Measurements from ENCODE around the gene NR1H3.

Gene NR1H3

DNA sequence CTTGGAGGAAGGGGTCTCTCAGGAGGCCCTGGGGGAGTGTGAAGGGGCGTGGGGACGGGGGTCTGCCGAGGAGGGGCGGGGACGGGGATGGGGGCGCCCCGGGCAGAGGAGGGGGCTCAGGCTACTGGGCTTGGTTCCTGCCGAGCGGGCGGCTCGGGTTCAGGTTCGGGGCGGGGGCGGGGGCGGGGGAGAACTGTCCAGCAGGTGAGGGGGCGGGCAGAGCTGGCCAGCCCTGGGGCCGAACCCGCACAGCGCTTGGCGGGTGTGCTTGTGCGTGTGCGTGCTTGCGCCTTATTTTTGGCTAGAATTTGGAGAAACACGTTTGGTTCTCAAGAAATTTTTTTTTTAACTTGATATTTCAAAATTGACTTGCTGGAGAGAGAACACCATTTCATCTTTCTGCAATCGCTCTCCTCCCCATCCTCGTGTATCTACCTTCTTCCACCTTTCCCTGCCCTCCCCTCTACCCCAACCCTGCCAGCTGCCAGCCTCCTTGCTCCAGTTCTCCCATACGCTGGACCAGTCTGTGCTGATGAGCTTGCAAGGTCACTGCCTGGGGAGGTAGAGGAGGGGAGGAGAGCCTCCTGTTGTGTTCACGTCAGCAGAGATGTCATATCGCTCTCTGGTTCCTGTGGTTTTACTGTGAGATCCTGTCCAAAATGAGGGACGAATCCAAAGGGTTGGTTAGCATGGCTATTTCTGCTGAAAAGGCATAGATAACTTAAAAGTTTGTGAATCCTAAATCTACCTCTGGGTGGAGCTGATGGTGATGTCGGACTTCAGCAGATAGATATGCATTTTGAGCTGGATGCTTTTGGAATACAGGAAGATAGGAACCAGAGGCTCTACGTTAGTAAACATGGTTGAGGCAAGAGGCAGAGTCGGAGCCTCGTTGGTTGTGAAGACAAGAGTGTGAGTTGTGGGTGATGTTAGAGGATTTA, 12.8 kb downstream of the NR1H3 start:
- DNase-seq: peak; percentile 23

DNA sequence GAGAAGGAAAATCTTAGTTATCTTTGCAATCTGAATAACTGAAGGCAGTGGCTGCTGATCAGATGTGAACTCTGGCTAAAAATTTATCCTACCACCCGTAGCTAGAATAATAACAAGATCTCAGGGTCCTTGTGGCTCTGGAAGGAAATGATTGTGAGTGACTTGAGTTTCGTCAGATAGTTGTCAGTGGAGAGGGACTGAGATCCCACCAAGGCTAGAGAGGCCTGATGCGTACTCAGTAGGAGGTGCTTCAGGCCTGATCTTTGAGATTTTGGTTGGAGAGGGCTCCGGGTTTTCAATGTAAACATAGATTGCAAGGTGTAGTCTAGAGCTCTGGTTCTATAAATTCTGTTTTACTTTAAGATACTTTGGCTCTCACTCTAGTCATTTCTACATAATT, 13.5 kb downstream of the NR1H3 start:
- DNase-seq: no peak

DNA sequence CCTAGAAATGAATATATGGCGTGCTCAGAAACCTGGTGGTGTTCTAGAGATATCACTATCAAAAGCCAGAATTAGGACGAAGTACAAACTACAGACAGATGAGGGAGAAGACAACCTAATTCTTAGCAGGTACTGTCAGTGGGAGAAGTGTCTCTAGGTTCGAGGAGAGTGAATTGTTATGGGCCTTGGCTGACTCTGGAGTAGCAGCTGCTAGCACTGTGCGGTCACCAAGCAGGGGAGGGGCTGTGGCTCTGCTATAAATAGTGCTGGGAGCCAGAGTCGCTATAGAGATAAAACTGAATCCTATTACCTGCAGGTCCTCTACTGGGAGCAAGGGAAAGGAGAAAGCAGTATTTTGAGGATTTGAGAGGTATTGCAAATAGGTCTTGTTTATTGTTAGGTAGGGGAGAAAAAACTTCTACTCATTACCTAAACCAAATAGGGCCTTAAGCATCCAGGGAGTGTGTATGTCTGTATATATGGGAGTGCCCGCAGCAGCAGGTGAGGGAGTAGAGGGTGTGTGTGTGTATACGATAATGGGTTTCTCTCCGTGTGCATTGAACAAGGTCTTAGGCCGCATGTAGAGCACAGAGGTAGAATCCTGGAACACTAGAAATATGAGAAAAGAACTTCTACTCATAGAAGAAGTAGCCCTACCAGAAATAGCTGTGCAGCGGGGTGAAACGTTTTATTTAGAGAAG, 14.3 kb downstream of the NR1H3 start:
- peak; percentile 9 for DNase-seq

DNA sequence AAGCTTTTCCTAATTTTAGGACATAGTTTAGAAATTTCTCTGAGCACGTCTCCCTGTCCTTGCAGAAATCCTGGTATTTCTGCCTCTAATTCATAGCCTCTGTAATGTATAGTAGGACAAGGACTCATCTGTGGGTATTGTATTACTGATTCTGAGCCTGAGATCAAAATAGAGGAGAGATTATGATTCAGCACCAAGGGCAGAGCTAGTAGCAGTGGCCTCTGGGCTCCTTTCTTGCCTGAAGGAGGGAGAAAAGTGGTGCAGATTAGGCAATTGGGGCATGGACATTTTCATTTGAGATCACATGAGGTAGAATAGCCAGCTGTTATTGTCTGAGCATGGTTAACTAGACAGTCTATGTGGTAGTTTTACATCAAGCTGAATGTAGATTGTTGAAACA, 14.9 kb downstream of the NR1H3 start:
- DNase-seq: no peak

DNA sequence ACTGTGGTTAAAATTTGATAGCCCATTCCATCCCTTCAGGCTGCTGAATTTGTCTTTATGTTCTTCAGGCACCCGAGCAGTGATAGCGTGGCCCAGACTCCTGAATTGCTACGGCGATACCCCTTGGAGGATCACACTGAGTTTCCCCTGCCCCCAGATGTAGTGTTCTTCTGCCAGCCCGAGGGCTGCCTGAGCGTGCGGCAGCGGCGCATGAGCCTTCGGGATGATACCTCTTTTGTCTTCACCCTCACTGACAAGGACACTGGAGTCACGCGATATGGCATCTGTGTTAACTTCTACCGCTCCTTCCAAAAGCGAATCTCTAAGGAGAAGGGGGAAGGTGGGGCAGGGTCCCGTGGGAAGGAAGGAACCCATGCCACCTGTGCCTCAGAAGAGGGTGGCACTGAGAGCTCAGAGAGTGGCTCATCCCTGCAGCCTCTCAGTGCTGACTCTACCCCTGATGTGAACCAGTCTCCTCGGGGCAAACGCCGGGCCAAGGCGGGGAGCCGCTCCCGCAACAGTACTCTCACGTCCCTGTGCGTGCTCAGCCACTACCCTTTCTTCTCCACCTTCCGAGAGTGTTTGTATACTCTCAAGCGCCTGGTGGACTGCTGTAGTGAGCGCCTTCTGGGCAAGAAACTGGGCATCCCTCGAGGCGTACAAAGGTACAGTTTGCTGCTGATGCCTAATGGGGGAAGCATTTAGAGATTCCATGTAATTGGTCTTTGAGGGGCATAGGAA, 16.9 kb downstream of the NR1H3 start:
- no peak for DNase-seq

DNA sequence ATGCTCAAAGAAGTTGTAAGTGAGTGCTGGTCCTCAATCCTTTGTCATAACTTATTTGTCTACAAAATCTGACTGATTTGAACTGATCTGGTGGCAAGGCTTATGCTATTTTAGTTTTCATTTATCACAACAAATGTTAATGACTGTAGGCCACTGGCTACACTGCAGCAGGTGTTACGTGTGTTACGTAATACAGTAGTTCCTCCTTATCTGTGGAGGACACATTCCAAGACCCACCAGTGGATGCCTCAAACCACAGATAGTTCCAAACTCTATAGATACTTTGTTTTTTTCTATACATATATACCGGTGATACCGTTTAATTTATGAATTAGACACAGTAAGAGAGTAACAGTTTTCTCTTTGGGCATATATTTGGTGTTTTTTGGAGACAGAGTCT, 19.1 kb downstream of the NR1H3 start:
- no peak for DNase-seq

DNA sequence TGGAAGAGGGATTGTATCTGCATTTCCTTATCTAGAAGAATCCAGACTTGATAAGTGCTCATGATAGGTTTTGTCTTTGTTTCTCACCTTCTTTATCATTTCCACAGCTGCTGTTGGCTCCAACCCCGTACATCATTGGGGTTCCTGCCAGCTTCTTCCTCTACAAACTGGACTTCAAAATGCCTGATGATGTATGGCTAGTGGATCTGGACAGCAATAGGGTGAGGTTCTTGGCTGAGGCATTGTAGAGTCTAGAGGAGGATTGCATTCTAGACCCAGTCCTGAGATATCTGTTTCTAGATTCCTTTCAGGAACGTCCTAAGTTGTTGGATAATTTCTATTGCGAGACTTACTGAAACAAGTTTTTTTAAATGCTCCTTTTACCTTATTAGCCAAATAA, 20.3 kb downstream of the NR1H3 start:
- no peak for DNase-seq

DNA sequence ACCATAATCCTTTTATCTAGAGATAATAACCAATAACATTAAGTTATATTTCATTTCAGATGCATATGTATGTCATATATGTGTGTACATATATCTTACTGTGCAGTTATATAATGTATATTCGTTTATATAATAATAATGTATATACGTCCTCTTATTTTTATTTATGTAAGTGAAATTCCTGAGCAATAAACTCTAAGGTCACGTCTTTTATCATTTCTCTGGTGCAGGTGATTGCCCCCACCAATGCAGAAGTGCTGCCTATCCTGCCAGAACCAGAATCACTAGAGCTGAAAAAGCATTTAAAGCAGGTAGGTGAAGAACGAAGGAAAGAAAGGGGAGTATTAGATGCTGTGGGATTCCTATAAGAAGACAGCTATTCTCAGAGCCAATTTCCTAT, 21.0 kb downstream of the NR1H3 start:
- DNase-seq: no peak

DNA sequence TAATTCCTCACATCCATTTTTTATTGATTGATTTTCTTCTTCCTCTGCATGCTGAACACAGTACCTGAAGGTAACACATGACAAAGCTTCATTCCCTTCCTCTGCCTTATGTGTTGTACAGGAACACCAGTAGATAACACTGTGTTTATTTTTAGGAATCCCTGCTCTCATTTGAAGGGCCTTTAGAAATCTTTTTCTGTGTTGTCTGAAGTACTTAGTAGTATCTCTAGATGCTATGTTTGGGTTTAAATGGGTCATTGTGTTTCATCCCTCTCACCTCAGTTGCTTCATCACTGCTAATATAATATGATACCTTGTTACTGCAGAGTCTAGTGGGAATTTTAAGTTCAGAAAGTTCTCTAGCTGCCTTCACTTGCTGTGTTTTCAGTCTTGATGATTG, 22.3 kb downstream of the NR1H3 start:
- DNase-seq: no peak

DNA sequence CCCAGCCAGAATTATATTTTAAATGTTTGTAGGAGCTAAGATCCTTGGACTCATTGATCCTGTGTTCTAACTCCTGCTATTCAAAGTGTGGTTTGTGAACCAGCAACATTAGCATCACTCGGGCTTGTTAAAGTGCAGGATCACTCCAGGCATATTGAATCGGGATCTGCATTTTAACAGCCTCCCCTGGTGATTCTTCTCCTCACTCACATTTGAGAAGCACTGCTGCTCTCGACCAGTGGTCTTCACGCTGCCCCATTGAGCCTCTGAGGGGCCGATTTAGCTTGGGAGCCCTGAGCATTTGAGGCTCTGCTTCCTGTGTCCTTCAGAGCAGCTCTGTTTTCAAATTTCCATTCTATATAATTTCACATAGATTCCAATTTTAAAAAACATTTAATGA, 23.1 kb downstream of the NR1H3 start:
- no peak for DNase-seq

DNA sequence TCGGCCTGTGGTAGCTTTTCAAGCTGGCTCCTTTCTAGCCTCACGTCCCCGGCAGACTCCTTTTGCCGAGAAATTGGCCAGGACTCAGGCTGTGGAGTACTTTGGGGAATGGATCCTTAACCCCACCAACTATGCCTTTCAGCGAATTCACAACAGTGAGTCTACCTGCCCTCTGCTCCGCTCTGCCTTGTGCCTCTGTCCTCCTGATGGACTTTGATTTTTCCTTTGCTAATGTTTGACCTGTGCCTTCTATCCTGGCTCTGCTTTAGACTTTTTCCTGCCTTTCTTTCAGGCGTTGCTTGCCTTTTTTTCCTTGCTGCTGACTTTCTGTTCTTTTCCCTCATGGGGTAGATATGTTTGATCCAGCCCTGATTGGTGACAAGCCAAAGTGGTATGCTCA, 24.7 kb downstream of the NR1H3 start:
- no peak for DNase-seq

DNA sequence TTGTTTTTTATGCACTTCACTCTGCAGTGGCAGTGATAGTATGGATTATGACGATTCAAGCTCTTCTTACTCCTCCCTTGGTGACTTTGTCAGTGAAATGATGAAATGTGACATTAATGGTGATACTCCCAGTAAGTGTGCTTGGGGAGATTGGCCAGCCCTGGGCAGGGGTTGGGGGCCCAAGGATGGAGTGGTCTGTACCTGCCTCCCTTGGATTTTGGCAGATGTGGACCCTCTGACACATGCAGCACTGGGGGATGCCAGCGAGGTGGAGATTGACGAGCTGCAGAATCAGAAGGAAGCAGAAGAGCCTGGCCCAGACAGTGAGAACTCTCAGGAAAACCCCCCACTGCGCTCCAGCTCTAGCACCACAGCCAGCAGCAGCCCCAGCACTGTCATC, 26.4 kb downstream of the NR1H3 start:
- no peak for DNase-seq

DNA sequence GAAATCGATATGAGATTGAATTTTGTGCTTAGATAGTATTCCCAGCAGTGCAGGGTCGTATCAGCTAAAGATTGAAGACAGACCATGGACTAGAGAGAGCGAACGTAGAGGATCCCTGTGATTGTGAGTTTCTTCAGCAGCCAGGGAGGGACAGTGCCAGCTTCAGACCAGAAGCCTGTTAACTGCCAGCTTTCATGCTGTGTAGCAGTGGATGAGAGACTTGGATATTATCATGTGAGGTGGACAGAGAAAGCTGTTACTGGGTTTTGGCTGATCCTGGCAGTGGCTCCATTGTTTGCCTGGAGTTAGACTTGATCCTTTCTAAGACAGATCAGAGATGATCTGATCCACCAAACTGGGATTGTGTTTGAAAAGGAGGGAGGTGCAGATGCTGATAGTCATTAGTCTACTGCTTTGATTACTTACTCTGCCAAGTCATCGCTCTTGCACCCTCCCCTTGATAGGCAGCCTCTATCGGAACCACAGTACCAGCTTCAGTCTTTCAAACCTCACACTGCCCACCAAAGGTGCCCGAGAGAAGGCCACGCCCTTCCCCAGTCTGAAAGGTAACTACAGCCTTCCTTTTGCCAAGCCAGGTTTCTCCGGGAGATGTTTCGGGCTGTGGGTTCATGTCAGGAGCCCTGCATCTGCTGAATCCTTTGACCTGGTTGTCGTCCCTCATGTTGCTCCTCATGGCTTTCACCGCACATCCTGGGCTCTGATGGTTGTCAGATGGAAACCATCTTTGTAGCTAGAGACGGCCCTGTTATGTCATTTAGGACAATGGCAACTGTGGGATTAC, 28.4 kb downstream of the NR1H3 start:
- DNase-seq: no peak

DNA sequence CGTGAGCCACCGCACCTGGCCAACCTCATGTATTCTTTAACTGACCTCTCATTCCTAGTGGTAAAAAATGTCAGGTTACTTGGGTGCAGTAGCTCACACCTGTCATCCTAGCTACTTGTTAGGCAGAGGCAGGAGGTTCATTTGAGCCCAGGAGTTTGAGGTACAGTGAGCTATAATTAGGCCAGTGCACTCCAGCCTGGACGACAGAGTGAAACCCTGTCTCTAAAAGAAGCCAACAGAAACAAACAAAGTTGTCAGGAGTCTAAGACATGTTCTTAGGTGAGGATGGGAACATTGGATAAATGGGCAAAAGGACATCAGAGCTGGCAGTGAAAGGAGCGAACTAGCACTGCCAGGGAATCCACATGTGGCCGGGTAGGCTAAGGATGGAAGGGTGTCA, 30.3 kb downstream of the NR1H3 start:
- DNase-seq: no peak

DNA sequence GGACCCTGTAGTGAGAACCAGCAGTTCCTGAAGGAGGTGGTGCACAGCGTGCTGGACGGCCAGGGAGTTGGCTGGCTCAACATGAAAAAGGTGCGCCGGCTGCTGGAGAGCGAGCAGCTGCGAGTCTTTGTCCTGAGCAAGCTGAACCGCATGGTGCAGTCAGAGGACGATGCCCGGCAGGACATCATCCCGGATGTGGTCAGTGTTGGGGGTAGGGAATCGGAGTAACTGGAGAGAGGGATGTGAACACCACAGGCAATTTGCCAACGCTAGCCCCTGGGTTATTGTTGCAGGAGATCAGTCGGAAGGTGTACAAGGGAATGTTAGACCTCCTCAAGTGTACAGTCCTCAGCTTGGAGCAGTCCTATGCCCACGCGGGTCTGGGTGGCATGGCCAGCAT, 32.1 kb downstream of the NR1H3 start:
- no peak for DNase-seq

DNA sequence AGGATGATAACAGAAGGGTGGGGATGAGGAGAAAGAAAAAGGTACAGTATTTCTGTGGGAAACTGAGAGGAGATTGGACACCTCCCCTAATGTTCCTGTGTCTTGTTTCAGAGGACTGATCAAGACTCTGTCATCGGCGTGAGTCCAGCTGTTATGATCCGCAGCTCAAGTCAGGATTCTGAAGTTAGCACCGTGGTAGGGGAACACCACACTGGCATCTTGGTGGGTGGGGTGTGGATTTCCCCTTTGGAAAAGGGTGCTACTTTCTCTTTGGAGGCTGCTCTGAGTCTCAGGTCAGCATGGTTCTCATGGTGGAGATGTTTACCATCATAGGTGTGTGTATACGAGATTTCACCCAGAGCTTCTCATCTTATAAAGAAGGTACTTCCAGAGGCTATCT, 37.6 kb downstream of the NR1H3 start:
- no peak for DNase-seq

DNA sequence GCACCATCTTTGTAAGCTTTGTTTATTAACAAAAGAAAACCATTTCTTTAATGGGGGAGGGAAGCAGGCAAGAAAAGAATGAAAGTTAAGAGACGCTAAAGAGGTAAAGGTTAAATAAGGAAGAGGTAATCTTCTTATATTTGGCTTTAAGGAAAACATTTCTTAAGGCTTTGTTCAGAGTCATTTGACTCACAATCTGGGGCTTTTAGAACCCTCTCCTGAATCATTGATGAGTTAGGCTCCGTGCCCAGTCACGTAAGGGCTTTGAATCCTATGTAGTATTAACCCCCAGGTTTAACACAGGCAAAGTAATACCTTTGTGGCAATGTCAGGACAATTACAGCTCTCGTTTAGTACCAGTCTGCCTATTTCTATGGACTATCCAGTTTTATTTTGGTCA, 38.2 kb downstream of the NR1H3 start:
- no peak for DNase-seq

DNA sequence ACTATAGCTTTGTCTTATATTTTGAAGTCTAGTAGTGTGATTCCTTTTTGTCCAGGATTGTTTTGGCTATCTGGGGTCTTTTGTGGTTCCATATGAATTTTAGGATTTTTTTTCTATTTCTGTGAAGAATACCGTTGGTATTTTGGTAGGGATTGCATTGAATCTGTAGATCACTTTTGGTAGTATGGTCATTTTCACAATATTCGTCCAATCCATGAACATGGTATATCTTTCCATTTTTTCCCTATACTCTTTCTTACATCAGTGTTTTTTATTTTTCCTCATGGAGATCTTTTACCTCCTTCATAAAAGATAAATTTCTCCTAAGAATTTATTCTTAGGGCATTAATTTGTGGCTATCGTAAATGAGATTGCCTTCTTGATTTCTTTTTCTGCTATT, 41.3 kb downstream of the NR1H3 start:
- no peak for DNase-seq

DNA sequence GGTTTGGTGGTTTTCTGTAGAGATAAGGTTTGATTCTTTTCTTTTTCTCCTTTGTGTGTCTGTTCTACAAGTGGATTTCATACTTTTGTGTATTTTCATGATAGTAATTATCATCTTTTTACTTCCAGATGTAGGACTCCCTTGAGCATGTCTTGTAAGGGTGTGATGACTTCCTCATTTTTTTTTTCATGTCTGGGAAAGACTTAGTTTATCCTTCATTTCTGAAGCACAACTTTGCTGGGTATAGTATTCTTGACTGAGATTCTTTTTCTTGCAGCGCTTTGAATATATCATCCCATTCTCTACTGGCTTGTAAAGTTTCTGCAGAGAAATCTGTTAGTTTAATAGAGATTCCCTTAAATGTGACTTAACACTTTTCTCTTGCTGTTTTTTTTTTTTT, 45.1 kb downstream of the NR1H3 start:
- DNase-seq: no peak

DNA sequence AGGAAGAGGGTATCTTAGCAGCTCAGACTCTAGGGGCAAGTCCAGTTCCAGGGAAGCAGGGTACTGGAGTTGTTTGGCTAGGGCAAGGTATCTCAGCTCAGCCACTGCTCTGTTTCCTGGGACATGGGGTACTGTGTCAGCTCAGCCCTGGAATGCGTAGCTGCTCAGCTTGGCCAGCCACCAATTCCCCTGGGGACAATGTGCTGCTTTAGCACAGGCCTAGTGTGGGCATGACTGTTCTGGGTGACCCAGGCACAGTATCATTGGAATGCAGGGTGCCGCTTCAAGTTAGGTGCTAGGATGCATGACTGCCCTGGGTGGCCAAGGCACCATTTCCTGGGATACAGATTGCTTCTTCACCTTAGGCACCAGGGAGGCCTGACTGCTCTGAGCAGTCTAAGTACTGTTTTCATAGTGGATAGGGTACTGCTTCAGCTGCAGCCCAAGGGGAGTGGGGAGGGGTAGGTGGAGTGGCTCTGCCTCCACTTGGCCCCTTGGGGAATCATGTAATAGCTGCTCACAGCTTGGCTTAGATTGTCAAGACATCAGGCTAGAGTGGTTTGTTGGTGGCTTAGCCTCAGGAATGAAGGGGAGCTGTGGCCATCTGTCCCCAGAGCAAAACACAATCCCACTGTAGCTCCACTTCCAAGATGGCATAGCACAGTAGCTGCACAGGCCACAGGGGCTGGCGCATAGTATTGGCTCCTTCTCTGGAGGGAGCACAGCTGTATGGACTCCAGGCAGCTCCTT, 48.1 kb downstream of the NR1H3 start:
- DNase-seq: peak; percentile 69

DNA sequence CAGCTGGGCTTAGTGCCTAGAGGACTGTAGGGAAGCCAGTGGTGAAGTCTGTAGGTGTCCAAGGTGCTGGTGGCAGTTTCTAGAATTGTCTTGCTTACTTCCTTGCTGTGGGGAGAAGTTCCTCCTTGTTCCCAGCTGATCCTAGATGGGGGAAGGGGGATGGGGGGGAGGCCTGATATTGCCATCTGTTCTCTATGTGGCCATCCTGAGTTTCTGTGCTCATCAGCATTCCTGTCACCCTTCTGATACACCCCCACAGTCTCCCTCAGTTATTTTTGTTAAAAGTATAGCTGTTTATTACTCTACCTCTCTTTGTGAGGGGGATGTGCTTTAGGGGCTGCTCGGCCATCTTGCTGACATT, 48.7 kb downstream of the NR1H3 start:
- no peak for DNase-seq
